Activated gamma-delta T cell treated with anti-CD3 and anti-CD28 coated beads, Interleukin-2, amount 50 U/mL, for 16 hours (primary cell): ENCODE measurements around the gene CCL19.

Experiments used
- DNase-seq: peaks from one replicate; pipeline ENCODE4 v3.0.0-alpha.2; 2020; ENCODE audit warnings: low read depth

CCL19 gene

DNA sequence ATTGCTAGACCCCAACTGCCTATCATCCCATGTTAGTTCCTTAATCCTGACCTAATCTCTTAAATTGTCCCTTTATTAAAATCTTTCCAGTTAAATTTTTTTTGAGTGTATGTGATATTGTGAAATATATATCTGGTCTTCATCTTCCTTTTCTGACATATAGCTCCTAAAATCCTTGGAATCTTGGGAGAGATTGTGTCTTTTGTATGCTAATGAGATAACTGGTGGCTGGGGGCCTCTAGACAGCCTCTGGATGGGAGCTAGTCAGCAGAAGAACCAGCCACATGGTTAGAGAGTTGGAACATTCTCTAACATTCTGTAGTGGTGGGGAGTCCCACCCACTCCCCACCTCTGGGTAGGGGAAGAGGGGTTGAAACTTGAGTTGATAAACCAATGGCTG is 3.7 kb upstream of the CCL19 start:
- no peak for DNase-seq

- DNase-seq: no peak
Observed at GRCh38 chr9:34693560-34693959, 2.5 kb upstream of the CCL19 start.

DNA sequence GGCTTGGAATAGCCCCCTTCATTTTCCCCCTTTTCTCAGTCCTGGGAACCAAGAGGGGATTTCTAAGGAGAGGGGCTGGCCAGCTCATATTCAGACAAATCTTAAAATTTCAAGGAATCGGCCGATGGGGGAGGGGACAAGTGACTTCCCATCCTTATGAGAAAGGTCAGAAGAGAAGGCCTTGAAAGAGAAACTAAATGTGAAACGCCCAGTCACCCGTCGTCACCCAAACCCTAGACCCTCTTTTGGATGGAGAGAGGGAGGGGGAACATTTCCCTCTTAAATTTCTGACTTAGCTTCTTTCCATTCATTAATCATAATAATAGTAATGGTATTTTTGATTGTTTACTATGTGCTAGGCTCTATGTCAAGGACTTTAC is 850 bp upstream of the CCL19 start:
- DNase-seq: no peak

- no peak for DNase-seq
Observed at GRCh38 chr9:34689512-34689911, 1.6 kb downstream of the CCL19 start.

GRCh38 chr9:34689116-34689470 is 2.0 kb downstream of the CCL19 start:
- no peak for DNase-seq

- DNase-seq: no peak
Observed at GRCh38 chr9:34688329-34689115, 2.6 kb downstream of the CCL19 start.

GRCh38 chr9:34687276-34688030 is 3.6 kb downstream of the CCL19 start:
- no peak for DNase-seq

DNA sequence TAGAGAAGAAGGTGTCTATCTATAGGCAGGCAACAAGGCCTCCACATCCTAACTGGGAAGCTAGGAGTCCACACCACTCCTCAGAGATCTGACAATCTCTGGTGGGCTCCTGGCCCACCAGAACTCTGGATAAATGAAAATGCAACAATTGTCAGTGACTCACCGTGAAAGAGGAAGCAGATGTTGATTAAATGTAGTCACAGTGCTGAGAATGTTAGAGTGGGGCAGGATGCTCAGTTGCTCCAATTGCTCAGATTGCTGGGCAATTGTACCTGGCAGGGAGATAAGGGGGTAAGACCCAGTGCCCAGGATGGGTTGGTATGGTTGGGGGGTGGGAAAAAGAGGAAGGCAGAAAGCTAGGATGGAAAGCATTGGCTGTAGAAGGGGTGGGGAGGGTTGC is 4.3 kb downstream of the CCL19 start:
- no peak for DNase-seq

GRCh38 chr9:34686231-34686630 is 4.8 kb downstream of the CCL19 start:
- no peak for DNase-seq

- DNase-seq: no peak
Observed at GRCh38 chr9:34685591-34685990, 5.5 kb downstream of the CCL19 start.

DNA sequence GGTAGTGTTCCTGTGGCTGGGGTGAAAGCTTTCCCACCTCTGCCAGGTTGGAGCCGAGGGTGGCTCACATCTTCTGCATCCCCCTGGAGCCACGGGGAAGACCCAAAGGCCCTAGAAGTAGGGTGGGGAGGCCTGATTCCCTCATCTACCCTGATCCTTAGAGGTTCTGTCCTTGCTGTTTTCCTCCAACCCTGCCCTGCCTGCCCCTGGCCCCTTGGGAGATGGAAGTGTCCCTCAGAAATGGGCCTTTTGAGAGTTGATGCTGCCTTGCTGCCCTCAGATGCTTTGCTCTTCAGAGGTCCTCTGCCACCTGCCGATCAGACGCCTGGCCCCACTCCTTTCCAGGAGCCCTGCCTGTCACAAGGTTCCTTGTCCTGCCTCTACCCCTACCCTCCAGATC is 6.3 kb downstream of the CCL19 start:
- DNase-seq: no peak

- DNase-seq: no peak
Observed at GRCh38 chr9:34684145-34684544, 6.9 kb downstream of the CCL19 start.

- DNase-seq: no peak
Observed at GRCh38 chr9:34675869-34676268, 15.2 kb downstream of the CCL19 start.

DNA sequence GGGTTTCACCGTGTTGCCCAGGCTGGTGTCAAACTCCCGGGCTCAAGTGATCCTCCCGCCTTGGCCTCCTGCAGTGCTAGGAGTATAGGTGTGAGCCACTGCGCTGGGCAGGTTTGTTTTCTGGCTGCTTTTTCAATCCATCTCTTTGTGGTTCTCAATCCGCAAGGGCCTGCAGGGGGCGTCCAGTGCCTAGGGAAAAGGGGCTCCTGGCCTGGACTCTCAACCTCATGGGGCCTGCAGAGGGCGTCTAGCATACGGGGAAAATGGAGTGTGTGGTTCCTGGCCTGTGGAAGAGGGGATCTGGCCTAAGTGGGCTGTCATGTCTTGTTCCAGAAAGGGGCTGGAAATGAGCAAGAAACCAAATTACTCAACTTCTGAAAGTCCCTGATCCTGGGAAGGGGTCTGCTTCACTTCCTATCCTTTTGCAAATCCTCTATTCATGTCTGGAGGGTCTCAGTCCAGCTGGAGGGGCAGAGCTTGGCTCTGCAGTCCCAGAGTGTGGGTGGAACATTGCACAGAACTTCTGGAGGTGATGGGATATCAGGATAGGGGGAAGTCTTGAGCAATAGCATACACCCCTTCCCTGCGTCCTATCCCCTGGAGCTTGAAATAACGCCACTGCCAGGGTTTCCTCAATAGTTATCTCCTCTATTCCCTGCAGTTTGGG is 15.9 kb downstream of the CCL19 start:
- DNase-seq: no peak

GRCh38 chr9:34674440-34674839 is 16.6 kb downstream of the CCL19 start:
- DNase-seq: no peak

DNA sequence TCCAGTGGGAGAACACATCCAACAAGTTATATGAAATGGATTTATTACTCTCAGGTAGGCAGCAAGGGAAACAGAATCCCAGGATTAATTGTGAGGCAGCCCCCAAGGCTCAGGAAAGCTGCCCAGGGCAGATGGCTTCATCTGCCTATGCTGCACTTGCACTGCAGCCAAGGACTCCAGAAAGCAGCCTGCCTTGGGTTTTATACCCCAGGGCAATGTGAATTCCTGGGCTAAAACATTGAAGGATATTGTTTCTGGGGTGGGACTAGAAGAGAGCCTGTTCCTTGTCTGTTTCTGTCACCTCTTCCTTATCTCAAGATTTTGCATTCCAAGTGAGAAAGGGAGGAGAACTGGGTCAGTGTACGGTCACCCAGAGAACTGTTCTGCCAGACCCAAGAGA is 19.8 kb downstream of the CCL19 start:
- DNase-seq: no peak

GRCh38 chr9:34669809-34670562 is 21.1 kb downstream of the CCL19 start:
- DNase-seq: no peak

GRCh38 chr9:34665381-34666250 is 25.5 kb downstream of the CCL19 start:
- peak; percentile 69 for DNase-seq

DNA sequence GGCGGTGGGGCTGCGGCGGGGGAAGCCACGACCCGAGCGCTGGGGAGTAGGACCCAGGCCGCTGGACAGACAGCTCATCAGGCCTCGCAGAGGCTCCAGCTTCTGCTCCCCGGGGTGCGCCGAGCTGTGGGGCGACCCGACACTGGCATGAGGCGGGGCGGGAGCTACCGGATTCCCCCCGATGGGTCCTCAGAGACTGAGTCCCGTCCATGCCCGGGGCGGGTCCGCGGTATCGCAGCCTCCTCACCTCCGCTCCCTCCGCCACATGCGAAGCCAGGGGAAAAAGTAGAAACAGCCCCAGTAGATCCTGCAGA is 26.1 kb downstream of the CCL19 start:
- DNase-seq: no peak

- DNase-seq: peak; percentile 25
Observed at GRCh38 chr9:34664281-34665066, 26.6 kb downstream of the CCL19 start.

- DNase-seq: no peak
Observed at GRCh38 chr9:34663303-34663605, 27.8 kb downstream of the CCL19 start.
